ENCODE results near the gene FAM83F.
"Not testable (repeated sequence)": the region's sequence is repeated elsewhere in the genome, so short reads cannot be mapped to it uniquely, and the experiment has no call there.

The FAM83F gene

GRCh38 chr22:39966470-39966869 is 28.3 kb upstream of the FAM83F start:
- DNase-seq: no peak

- no peak for DNase-seq
Observed at GRCh38 chr22:39967103-39967829, 27.5 kb upstream of the FAM83F start.

- DNase-seq: no peak
Observed at GRCh38 chr22:39967996-39968972, 26.5 kb upstream of the FAM83F start.

- DNase-seq: no peak
Observed at GRCh38 chr22:39970742-39971141, 24.0 kb upstream of the FAM83F start.

GRCh38 chr22:39972641-39973040 is 22.1 kb upstream of the FAM83F start:
- no peak for DNase-seq

GRCh38 chr22:39973656-39974055 is 21.1 kb upstream of the FAM83F start:
- no peak for DNase-seq

GRCh38 chr22:39974065-39974464 is 20.7 kb upstream of the FAM83F start:
- no peak for DNase-seq

- DNase-seq: no peak
Observed at GRCh38 chr22:39979048-39979447, 15.7 kb upstream of the FAM83F start.

- DNase-seq: no peak
Observed at GRCh38 chr22:39979458-39979857, 15.3 kb upstream of the FAM83F start.

- no peak for DNase-seq
Observed at GRCh38 chr22:39980596-39980995, 14.2 kb upstream of the FAM83F start.

GRCh38 chr22:39983346-39983745 is 11.4 kb upstream of the FAM83F start:
- no peak for DNase-seq

GRCh38 chr22:39984006-39984405 is 10.7 kb upstream of the FAM83F start:
- no peak for DNase-seq

GRCh38 chr22:39984746-39985145 is 10.0 kb upstream of the FAM83F start:
- no peak for DNase-seq

- no peak for DNase-seq
Observed at GRCh38 chr22:39985383-39986035, 9.2 kb upstream of the FAM83F start.

GRCh38 chr22:39988386-39989114 is 6.2 kb upstream of the FAM83F start:
- DNase-seq: no peak

GRCh38 chr22:39989633-39990032 is 5.1 kb upstream of the FAM83F start:
- DNase-seq: no peak

GRCh38 chr22:39990686-39991085 is 4.1 kb upstream of the FAM83F start:
- DNase-seq: no peak

- no peak for DNase-seq
Observed at GRCh38 chr22:39991159-39991860, 3.4 kb upstream of the FAM83F start.

GRCh38 chr22:39992088-39992826 is 2.5 kb upstream of the FAM83F start:
- no peak for DNase-seq

GRCh38 chr22:39992894-39993293 is 1.9 kb upstream of the FAM83F start:
- not testable (repeated sequence) for DNase-seq

GRCh38 chr22:39994041-39994565 is 651 bp upstream of the FAM83F start:
- no peak for DNase-seq
